DMS79 treated with DMSO at 0.1 percent for 48 hours (cell line): ENCODE results near the gene RIPK3.
"Not testable (repeated sequence)": the region's sequence is repeated elsewhere in the genome, so short reads cannot be mapped to it uniquely, and the experiment has no call there.

Experiments
- DNase-seq: peaks from one replicate; lab custom pipeline; 2025; lab: John Stamatoyannopoulos, UW

RIPK3 gene

GRCh38 chr14:24369463-24369862 lies 29.7 kb upstream of the RIPK3 start:
- DNase-seq = no peak

- DNase-seq = peak; percentile 85
Measured at GRCh38 chr14:24368562-24369252, 28.9 kb upstream of the RIPK3 start.

GRCh38 chr14:24368212-24368561 lies 28.4 kb upstream of the RIPK3 start:
- no peak for DNase-seq

DNA sequence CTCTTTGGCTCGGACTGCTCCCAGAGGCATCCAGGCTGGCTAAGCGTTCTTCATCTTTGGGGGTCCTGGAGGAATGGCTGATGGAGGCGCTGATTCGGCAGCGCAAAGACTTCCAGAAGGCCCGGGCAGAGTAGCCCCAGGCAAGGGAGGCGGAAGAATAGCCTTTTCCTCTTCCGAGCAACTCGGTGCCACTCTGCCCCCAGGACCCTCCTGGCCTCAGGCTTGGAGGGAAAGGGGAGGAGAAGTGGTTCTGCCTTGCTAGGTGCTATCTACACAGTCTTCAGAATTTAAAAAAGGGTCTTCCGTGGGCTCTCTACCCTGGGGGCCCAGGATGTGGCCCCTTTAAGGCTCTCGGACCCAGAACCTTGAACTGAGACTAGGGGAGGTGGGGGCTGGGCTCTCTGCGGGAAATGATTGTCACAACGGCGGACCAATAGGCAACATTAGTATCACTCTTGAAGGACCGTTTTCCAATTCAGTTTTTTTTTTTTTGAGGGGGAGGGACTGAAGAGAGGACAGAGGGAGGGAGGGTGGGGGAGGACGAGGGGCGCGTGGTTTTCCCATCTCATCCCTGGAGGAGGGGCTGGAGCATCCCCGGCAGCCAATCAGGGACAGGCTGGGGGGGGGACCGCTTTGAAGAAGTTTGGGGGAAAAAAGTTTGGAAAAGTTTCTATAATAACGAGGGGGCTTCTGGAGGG lies 27.9 kb upstream of the RIPK3 start, which contains the start of gene NFATC4:
Gene NFATC4, plus strand, starts transcription at position 671 of the 698 bp plus-strand sequence. CDS start 157 bp downstream, outside the sequence.
- peak; percentile 94 for DNase-seq

DNA sequence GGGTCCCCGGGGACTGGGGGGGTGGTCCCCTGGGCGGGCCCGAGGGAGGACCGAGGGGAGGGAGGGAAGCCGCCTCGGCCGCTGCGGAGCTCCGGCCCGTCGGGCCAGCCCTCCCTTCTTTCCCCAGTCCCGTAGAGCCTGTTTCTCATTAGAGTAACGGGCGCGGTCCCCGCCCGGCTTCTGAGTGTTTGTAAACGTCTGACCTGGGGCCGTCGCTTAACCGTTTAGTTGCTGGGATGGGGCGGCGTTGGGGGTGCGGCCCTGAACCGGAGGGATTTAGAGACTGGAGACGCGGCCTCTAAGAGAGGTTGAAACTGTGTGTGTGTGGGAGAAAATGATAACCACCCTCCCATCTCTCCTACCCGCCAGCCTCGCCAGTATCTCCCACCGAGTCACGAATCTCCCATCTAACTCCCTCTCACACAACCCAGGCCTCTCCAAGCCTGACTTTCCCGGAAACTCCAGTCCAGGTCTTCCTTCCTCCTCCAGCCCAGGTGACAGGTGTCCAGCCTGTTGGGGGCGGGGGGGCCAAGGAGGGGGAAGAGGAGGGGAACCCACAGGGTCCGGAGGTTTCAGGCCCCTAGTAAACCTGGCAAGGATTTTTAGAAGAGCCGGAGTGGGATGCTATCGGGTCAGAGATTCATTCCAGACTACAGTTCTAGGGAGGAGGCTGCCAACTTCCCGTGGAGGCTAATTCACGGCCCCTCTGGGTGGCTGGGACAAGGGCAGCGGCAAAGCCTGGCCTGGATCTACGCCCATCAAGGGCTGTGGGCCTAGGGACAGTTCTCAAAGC lies 27.1 kb upstream of the RIPK3 start:
- DNase-seq = peak; percentile 100

DNA sequence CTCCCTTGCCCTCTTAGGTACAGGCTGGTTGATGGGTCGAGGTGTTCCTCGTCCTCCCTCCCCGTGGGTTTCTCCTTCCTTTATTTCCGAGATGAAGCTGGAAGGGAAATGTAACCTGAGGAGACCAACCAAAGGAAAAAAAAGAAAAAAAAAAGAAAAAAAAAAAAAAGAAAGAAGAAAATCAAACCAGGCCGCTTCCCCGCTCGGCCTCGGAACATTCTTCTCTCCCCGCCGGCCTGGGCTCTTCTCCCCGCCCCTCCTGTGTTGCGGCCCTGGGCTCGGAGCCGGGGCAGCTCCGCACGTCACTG lies 26.6 kb upstream of the RIPK3 start:
- DNase-seq = no peak

GRCh38 chr14:24365600-24366412 lies 26.0 kb upstream of the RIPK3 start:
- DNase-seq = peak; percentile 95

- DNase-seq = no peak
Measured at GRCh38 chr14:24364841-24365240, 25.1 kb upstream of the RIPK3 start.

- no peak for DNase-seq
Measured at GRCh38 chr14:24363401-24363800, 23.6 kb upstream of the RIPK3 start.

- DNase-seq = no peak
Measured at GRCh38 chr14:24362241-24362960, 22.6 kb upstream of the RIPK3 start.

GRCh38 chr14:24361326-24361725 lies 21.5 kb upstream of the RIPK3 start:
- DNase-seq = no peak

GRCh38 chr14:24360281-24360680 lies 20.5 kb upstream of the RIPK3 start:
- DNase-seq = no peak

GRCh38 chr14:24356208-24356607 lies 16.4 kb upstream of the RIPK3 start:
- DNase-seq = no peak

DNA sequence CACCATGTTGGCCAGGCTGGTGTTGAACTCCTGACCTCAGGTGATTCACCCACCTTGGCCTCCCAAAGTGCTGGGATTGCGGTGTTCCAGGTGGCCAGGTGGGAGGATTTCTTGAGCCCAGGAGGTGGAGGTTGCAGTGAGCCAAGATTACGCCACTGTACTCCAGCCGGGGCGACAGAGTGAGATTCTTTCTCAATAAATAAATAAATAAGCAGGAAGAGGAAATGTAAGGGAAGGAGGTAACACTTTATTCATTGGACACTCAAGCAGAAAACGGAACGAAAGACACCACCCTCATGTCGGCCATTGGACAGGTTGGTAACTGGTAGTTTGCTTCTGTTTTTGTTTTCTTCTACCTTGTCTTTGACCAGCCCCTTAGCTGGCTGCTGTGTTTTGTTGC lies 15.2 kb upstream of the RIPK3 start:
- no peak for DNase-seq

DNA sequence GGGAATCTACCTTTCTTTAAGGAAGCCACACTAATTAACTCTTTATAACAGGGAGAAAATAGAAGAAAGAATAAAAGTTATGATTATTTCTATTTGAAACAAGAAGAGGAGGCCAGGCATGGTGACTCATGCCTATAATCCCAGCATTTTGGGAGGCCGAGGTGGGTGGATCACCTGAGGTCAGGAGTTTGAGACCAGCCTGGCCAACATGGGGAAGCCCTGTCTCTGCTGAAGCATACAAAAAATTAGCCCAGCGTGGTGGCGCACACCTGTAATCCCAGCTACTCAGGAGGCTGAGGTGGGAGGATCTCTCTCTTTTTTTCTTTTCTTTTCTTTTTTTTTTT lies 14.7 kb upstream of the RIPK3 start:
- not testable (repeated sequence) for DNase-seq

- DNase-seq = no peak
Measured at GRCh38 chr14:24353559-24354481, 14.0 kb upstream of the RIPK3 start.

- peak; percentile 15 for DNase-seq
Measured at GRCh38 chr14:24351517-24351916, 11.7 kb upstream of the RIPK3 start.

DNA sequence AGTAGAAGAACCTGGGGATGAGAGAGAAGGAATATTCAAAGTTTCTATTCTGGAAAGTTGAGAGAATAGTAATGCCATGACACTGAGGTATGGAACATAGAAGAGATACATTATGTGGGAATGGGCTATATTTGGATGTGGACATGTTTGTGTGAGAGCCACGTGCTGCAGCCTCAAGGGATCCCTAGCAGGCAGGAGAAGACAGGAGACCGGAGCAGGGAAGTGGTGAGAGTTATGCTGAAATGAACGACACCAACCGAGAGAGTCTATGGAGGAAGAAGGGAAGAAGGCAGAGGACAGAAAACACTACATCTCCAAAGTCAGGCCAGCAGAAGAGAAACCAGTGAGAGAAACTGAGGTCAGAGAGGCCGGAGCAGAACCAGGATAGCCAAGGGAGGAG lies 10.0 kb upstream of the RIPK3 start:
- no peak for DNase-seq

DNA sequence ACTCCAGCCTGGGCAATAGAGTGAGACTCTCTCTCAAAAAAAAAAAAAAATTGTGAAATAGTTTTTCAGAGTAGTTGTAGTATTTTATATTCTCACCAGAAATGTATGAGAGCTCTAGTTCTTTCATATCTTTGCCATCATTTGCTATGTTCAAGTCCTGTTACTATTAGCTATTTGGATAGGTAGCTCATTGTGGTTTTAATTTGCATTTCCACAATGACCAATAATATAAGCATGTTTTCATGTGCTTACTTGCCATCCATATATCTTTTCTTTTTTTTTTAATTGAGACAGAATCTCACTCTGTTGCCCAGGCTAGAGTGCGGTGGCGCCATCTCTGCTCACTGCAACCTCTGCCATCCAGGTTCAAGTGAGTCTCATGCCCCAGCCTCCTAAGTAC lies 8.4 kb upstream of the RIPK3 start:
- no peak for DNase-seq

- DNase-seq = no peak
Measured at GRCh38 chr14:24347134-24347533, 7.3 kb upstream of the RIPK3 start.
